Mesenteric fat pad (tissue), 1 donor: ENCODE data around the gene ZNF587. TPM values are rescaled to one million over a fixed set of nuclear protein-coding genes. Genes with fewer than 3 reads are reported as not detected.
"Not testable (repeated sequence)": the region's sequence is repeated elsewhere in the genome, so short reads cannot be mapped to it uniquely, and the experiment has no call there.

ENCODE experiments used
- DNase-seq: peaks from one replicate; pipeline ENCODE4 v3.0.0-alpha.2; 2020; ENCODE audit warnings: low spot score
- total RNA-seq: library from RNA; stranded (reverse); fragmentation: NEBNext Ultra II Directional; extraction: Animal tissue kit (Norgen Biotek cat#: 25700); gene quantifications from one replicate; pipeline ENCODE4 v1.2.1, GENCODE V29; 2021
- donor health status: DM: yes; HTN: yes; CAD: no.

ZNF587 gene
- total RNA-seq, 1 donor from 2014 or later = 25.7 TPM

DNA sequence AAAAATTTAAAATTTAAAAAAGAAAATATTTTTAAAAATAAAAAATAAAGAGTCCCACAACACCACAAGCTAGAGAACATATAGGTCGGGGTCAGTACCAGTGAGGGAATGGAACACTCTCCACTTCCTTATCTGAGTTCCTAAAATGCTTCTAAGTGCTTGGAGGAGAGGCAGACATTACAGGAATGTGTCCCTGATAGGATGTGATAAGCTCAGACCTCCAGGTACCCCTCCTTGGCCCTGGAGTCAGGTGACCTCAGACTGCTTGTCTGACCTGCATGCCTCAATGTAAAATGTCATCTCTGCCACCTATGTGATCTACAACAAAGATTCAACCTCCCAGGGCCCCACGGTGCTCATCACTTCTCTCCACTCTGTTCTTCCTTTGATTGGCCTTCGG, 36.4 kb downstream of the ZNF587 start:
- no peak for DNase-seq

DNA sequence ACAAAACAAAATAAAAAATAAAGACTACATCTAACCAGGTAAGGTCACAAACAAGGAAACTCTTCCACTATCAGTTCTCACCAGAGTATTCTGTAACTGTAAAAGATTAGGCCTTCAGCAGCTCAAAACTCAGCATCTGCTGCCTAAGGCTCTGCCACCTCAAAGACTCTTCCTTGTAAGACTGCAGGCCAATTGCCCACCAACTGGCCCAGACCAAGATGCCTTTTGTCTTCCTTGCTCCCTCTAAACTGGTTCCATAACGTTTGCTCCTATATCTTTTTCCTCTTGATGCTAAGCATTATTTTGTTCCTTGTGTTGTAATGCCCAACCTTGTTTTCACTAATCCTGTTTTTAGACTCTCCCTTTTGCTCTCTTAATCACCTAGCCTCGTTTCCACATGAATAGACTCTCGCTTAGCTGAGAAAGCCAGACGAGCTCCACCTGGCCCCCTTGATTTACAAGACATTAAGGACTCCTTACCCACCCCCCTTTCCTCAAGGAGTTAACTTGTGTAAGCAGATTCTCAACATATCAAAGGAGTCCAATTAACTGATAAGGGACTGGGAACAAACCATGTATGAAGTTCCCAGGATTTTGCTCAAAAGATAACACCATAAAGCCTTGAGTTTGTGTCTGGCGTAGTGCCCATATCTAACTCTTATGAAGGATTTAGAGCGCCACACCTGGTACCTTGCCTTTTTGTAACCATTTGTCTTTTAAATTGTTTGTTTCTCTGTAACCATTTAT, 37.7 kb downstream of the ZNF587 start:
- no peak for DNase-seq

DNA sequence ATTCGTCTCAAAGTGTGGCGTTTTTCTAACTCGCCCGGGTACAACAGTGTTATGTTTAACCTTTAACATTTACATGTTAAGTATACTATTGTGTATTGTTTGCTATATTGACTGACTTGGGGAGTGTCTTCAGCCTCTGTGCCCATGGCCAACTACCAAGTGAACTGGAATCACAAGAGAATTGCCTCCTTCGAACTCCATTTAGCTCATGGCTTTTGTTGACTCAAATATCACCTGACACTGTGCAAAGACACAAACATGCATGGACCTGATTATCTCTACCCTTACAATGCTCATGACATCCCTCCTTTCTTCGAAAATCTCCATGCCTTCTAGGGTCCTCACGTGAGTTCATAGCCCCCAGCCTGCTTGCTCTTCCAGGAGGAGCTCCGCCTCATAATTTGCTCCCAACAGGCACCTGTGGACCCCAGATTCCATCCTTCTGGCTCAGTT, 38.5 kb downstream of the ZNF587 start:
- DNase-seq = no peak

DNA sequence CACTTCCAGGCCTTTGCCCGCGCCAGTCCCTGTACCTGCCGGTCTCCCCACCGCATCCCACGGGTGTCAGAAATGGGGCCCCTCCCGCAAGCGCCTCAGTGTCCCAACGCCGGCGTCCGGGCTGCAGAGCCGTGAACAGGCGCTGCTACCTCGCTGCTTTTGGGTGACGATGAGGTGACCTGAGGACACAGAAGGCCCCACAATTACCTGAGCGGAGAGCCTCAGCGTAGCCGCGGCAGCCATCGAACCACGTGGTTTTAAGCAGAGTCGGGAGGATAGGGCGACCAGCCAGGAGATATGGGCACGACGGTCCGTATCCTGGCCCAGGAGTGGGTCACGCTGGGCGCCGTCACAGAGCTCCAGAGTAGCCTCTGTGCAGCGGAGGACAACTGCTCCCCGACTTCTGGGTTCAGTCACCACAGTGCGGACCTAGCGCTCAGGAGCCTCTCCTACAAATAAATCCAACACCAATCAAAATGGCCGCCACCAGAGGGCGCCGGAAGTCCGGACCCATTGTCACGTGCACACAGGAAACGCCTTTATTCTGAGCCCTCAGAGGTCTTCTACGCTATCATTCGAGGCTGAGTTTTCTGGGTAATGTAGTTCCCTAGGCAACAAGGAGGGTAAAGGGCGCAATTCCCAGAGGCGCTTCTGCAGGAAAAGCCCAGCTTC, 39.0 kb downstream of the ZNF587 start, which contains the start of gene ZNF814:
ZNF814 (minus strand) TSS at position 478 of the 672 bp plus-strand sequence; CDS start at position 243, 235 bp downstream.
- no peak for DNase-seq

DNA sequence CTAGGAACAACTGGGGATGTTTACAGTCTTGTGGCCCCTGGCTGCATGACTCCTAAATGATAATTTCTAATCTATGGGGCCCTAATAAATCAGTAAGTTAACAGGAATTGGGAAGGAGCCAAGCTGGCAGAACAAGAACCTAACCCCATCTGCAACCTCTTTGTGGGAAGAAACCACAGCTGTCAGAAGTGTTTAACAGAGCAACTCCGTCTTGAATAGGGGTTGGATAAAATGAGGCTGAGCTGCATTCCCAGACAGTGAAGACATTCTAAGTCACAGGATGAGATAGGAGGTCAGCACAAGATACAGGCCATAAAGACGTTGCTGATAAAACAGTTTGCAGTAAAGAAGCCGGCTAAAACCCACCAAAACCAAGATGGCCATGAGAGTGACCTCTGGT, 41.0 kb downstream of the ZNF587 start:
- DNase-seq = not testable (repeated sequence)

DNA sequence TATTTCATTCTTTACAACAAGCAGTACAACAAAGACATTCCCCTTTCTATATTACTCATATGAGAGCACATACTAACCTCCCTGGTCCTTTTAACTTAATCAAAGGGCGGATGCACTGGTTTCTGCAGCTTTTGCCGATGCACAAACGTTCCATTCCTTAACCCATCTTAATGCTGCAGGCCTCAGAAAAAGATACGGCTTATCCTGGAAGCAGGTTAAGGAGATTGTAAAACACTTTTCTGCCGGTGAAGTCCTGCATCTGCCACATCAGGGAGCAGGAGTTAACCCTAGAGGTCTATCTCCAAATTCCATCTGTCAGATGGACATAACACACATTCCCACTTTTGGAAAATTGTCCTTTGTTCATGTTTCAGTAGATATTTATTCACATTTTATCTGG, 50.7 kb downstream of the ZNF587 start:
- DNase-seq = no peak

DNA sequence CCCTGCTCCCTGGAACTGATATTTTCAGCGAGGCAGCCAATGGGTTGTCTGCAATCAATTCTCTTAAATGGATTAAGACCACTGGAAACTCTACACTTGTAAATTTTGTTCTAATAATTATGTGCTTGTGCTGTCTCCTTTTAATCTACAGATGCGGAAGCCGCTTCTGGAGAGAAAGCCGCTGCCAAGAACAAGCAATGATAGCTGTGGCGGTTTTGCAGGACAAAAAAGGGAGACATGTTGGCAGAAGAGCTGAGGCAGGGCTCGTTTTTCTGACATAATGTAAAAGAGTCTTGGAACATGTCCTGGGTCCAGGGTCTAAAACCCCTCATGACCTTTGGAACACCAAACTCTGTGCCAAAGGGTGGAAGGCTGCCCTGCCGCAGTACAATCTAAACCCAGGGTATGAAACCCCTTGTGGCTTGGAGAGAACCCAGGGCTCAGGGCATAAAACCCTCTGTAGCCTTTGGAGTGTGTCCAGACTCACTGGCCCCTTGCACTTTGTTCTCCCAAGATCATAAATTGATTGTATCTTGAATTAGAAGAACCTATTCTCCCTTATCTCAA, 54.0 kb downstream of the ZNF587 start:
- no peak for DNase-seq

DNA sequence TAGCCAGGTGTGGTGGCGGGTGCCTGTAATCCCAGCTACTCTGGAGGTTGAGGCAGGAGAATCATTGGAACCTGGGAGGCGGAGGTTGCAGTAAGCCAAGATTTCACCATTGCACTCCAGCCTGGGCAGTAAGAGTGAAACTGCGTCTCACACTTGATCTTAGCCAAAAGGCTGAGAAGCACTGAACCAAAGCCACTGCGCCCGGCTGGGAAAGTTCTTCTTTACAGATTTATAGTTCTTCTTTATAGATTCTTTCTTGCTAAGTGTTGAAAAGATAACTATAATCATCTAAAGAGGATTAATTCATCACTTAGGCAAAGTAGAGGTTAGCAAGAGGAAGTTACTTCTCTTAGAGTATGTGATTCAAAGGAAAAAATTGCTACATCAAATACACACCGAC, 55.6 kb downstream of the ZNF587 start:
- DNase-seq = no peak

DNA sequence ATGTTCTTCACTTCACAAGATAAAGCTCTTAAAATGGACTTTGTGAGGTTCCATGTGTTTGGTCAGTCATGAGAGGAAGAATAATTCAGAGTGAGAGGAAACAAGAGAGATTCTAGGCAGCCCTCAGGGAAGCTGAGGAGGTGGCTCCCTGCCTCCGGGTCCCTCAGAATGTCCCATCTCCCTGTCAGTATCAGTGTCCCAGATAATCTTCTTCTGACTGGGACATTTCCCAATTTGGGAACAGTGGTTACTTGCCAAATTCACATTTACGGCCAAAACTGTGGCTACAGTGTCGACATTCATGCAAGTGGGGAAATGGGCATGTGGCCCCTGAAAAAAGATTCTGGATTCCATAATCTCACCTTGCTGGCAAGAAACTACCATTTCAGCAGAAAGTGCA, 57.7 kb downstream of the ZNF587 start:
- DNase-seq = no peak

DNA sequence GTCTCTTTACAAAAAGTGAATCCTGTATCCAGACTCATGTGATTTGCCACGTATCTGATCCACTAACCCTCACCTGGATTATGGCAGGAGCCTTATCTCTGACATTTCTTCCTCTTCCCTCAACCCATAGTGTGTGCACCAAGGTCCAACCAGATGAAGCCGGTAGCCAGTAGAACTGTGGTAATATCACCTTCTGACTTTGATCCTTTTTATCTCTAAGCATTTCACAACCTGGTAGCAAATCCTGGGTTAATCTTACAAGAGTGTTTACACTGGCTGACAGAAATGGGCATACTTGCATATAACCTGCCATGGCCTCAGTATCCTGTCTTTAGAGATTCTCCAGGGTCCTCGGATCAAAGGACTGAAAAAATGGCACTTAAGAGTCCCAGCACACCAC, 64.9 kb downstream of the ZNF587 start:
- DNase-seq = no peak

Other genes with a start within 250 kb of the ZNF587 start
- gene ZNF530, start 250.0 kb upstream of the ZNF587 start, total RNA-seq = 3.0 TPM
- gene ZNF134, start 235.6 kb upstream of the ZNF587 start, total RNA-seq = 10.2 TPM
- 6.8 TPM for gene ZNF211, start 216.7 kb upstream of the ZNF587 start, total RNA-seq
- gene ZSCAN4, start 180.9 kb upstream of the ZNF587 start, total RNA-seq = not detected
- gene ZNF551, start 167.9 kb upstream of the ZNF587 start, total RNA-seq = 9.9 TPM
- gene ZNF154, start 140.7 kb upstream of the ZNF587 start, total RNA-seq = 4.8 TPM
- 3.9 TPM for gene ZNF671, start 122.2 kb upstream of the ZNF587 start, total RNA-seq
- 11.5 TPM for gene ZNF776, start 103.0 kb upstream of the ZNF587 start, total RNA-seq
- gene ZNF586, start 80.2 kb upstream of the ZNF587 start, total RNA-seq = 13.0 TPM
- 4.0 TPM for gene ZNF552, start 34.9 kb upstream of the ZNF587 start, total RNA-seq
- gene ZNF587B, start 19.6 kb upstream of the ZNF587 start, total RNA-seq = 16.6 TPM
- gene ZNF814, start 39.2 kb downstream of the ZNF587 start, total RNA-seq = 19.7 TPM
- 11.1 TPM for gene ZNF417, start 66.7 kb downstream of the ZNF587 start, total RNA-seq
- gene ZNF418, start 85.5 kb downstream of the ZNF587 start, total RNA-seq = 5.2 TPM
- gene ZNF256, start 97.8 kb downstream of the ZNF587 start, total RNA-seq = 4.0 TPM
- gene C19orf18, start 124.7 kb downstream of the ZNF587 start, total RNA-seq = 1.3 TPM
- 7.9 TPM for gene ZNF606, start 153.0 kb downstream of the ZNF587 start, total RNA-seq
- not detected for gene ZSCAN1, start 184.2 kb downstream of the ZNF587 start, total RNA-seq
- gene ZNF135, start 209.4 kb downstream of the ZNF587 start, total RNA-seq = 3.5 TPM
- 34.8 TPM for gene ZSCAN18, start 248.4 kb downstream of the ZNF587 start, total RNA-seq